ENCODE data around the gene XPO4. TPM values are rescaled to one million over a fixed set of nuclear protein-coding genes. Genes with fewer than 3 reads are reported as not detected.
"Not testable (repeated sequence)": the region's sequence is repeated elsewhere in the genome, so short reads cannot be mapped to it uniquely, and the experiment has no call there.

Gene XPO4
- total RNA-seq, 2 experiments from 2014 or later: 32.4 to 34.5 TPM

DNA sequence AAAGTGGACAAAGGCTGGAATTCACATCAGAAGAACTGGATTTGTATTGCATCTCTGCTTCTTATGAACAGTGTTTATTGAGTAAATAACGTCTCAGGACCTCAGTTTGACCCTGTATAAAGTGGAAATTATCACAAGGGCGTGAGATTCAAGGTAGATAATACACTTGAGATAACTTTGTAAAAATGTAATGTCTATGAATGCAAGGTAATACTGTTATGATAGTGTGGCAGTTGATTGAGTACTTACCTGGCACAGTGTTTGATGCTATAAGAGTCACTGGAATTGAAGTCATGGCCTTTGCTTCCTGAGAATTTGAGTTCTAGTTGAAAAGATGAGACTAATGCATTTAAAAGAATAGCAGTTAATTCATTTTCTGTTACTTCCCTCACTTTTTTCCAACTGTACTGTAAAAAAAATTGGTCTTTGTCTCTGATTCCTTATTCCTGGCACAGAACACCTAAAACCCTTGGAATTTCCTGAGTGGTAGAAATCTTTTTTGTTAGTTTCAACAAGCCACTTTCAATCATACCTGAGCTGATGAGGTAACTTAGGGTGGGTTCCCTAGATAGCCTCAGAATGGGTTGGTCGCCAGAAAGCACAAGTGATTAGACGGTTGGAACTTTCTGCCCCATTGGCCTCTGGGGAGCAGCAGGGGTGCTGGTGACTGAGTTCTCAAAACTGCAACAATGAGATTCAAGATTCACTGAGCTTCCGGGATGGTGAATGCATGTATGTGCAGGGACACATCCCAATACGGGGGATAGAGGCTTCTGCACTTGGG lies 6.4 kb upstream of the XPO4 start:
- no peaks in the 10 kb centered on the region for H3K9me3 Mint-ChIP-seq
- no peak overlapping the region for H3K4me3 Mint-ChIP-seq
- H3K36me3 Mint-ChIP-seq: no peaks in the 10 kb centered on the region
- no peaks in the 10 kb centered on the region for H3K4me1 Mint-ChIP-seq
- no peak overlapping the region for H3K27ac Mint-ChIP-seq
- DNase-seq: no peak
- H3K27me3 Mint-ChIP-seq: peaks cover 4% of the 10 kb centered on the region

DNA sequence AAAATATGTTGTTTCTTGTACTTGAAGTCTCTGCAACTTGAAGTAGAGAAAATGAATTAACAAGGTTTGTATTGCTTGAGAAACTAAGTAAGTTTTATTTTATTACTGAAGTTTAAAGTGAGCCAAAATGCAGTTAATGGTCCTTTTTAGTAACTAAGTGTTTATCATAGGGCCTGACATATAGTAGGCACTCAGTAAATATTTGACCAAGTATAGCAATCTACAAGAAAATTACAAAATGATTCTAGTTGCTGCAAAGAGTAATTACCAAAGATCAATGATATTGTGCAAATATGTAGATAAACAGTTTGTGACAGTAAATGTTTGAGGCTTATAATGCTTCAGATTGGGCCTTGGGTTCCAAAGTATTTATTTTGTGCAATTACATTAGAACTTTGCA lies 2.4 kb upstream of the XPO4 start:
- Mint-ChIP-seq H3K4me3 (no peak overlapping the region), H3K27ac (no peak overlapping the region), H3K36me3 (peaks cover 9% of the 10 kb centered on the region), H3K9me3 (no peaks in the 10 kb centered on the region), H3K4me1 (peaks cover 14% of the 10 kb centered on the region), H3K27me3 (peaks cover 4% of the 10 kb centered on the region)
- no peak for DNase-seq

DNA sequence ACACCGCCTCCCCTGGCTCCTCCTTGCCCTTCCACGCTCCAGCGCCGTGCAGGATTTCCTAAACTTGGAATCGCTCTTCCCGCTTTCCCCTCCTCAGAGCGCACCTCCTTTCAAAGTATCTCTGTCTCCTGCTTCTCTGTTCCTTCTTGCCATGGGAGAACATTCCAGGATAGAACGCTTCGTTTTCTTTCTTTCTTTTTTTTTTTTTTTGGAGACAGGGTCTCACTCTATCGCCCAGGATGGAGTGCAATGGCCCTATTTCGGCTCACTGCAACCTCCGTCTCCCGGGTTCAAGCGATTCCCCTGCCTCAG lies 574 bp upstream of the XPO4 start:
- Mint-ChIP-seq H3K27ac (peak overlapping the region; percentile 88), H3K4me3 (peak overlapping the region; percentile 94), H3K27me3 (no peaks in the 10 kb centered on the region), H3K4me1 (peaks cover 28% of the 10 kb centered on the region), H3K36me3 (peaks cover 18% of the 10 kb centered on the region), H3K9me3 (no peaks in the 10 kb centered on the region)
- no peak for DNase-seq

DNA sequence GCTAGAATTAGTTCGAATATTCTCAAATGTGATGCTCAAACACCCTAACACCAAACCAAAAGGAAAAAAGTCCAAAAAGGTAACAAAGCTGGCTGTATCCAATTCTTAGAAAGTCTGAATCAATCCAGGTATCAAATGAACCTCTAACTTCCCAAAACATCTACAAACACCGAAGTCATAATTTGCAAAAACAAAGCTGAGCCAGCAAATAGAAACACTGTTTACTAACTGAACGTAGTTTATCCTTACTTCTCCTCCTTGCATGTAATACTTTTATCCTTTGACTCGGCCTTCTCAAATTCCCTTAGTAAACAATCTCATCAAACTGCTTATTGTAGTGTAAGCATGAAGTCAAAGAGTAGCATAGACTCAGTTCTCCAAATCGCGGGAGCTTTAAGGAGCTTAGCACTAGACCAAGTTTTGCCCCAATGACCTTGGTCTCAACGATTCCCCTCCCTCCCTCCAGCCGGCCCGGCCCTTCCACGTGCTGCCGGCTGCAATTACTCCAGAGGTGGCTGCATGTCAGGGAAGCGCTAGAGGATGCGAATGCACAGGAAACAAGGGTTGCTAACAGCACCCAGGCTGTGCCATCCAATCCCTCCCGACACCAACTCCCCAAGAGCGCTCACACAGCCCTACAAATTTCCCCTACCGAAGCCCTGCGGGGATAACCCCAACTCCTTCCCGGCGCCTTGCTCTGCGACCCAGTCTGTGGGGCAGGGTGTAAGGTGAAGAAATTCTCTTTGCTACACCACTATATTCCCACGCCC lies 693 bp downstream of the XPO4 start:
- Mint-ChIP-seq H3K4me1 (peaks cover 34% of the 10 kb centered on the region), H3K27ac (peak overlapping the region; percentile 90), H3K4me3 (peak overlapping the region; percentile 95), H3K36me3 (peaks cover 18% of the 10 kb centered on the region), H3K9me3 (no peaks in the 10 kb centered on the region), H3K27me3 (no peaks in the 10 kb centered on the region)
- peak; percentile 42 for DNase-seq

DNA sequence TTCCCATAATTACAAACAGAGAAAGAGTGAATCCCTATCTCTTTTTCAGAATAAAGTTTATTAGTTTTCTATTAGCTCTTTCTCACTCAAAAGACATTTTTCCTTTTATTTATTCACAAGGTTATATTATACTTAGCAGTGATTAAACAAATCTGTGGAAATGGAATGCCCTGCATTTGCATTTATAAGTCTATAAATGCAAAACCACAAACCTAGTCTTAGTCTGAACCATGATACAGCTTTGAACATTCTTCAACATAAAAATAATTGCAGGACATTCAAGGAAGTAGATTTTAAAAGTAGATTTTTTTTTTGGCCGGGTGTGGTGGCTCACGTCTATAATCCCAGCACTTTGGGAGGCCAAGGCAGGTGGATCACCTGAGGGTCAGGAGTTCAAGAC lies 8.3 kb downstream of the XPO4 start:
- H3K27ac Mint-ChIP-seq: no peak overlapping the region
- H3K4me1 Mint-ChIP-seq: peaks cover 33% of the 10 kb centered on the region
- no peaks in the 10 kb centered on the region for H3K9me3 Mint-ChIP-seq
- H3K36me3 Mint-ChIP-seq: peaks cover 18% of the 10 kb centered on the region
- DNase-seq: no peak
- no peak overlapping the region for H3K4me3 Mint-ChIP-seq
- no peaks in the 10 kb centered on the region for H3K27me3 Mint-ChIP-seq

DNA sequence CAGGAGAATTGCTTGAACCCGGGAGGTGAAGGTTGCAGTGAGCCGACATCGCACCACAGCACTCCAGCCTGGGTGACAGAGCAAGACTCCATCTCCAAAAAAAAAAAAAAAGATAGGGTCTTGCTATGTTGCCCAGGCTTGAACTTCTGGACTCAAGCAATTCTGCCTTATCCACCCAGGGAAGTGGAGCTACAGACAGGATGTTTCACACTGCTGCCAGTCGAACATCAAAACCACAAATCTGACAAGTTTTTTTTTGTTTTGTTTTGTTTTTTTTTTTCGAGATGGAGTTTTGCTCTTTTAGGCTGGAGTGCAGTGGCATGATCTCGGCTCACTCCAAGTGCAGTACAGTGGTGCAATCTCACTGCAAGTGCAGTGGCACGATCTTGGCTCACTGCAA lies 10.8 kb downstream of the XPO4 start:
- H3K4me3 Mint-ChIP-seq: no peak overlapping the region
- H3K27me3 Mint-ChIP-seq: no peaks in the 10 kb centered on the region
- H3K4me1 Mint-ChIP-seq: peaks cover 22% of the 10 kb centered on the region
- no peak for DNase-seq
- H3K9me3 Mint-ChIP-seq: no peaks in the 10 kb centered on the region
- H3K27ac Mint-ChIP-seq: no peak overlapping the region
- peaks cover 19% of the 10 kb centered on the region for H3K36me3 Mint-ChIP-seq

GRCh38 chr13:20891034-20891433 lies 11.5 kb downstream of the XPO4 start:
- H3K4me1 Mint-ChIP-seq: peaks cover 14% of the 10 kb centered on the region
- DNase-seq: no peak
- no peaks in the 10 kb centered on the region for H3K9me3 Mint-ChIP-seq
- H3K27me3 Mint-ChIP-seq: no peaks in the 10 kb centered on the region
- H3K4me3 Mint-ChIP-seq: no peak overlapping the region
- peaks cover 20% of the 10 kb centered on the region for H3K36me3 Mint-ChIP-seq
- no peak overlapping the region for H3K27ac Mint-ChIP-seq

GRCh38 chr13:20890540-20890939 lies 12.0 kb downstream of the XPO4 start:
- H3K36me3 Mint-ChIP-seq: peaks cover 21% of the 10 kb centered on the region
- H3K9me3 Mint-ChIP-seq, H3K27ac Mint-ChIP-seq, DNase-seq, H3K4me3 Mint-ChIP-seq, H3K27me3 Mint-ChIP-seq: not testable (repeated sequence)
- peaks cover 13% of the 10 kb centered on the region for H3K4me1 Mint-ChIP-seq

DNA sequence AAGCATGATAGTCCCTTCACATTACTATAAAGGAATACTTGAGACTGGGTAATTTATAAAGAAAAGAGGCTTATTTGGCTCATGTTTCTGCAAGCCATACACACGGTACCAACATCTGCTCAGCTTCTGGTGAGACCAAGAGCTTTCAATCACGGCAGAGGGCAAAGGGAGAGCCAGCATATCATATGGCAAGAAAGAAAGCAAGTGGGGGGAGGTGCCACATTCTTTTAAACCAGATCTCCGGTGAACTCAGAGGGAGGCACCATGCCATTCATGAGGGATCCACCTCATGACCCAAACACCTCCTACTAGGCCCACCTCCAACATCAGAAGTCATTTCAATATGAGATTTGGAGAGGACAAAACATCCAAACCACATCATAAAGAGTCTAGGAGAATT lies 20.3 kb downstream of the XPO4 start:
- DNase-seq: no peak
- Mint-ChIP-seq H3K4me3 (no peak overlapping the region), H3K4me1 (peaks cover 31% of the 10 kb centered on the region), H3K36me3 (peaks cover 29% of the 10 kb centered on the region), H3K27ac (no peak overlapping the region), H3K27me3 (no peaks in the 10 kb centered on the region), H3K9me3 (peaks cover 2% of the 10 kb centered on the region)

GRCh38 chr13:20877902-20878301 lies 24.6 kb downstream of the XPO4 start:
- peaks cover 24% of the 10 kb centered on the region for H3K36me3 Mint-ChIP-seq
- DNase-seq: no peak
- H3K4me3 Mint-ChIP-seq: no peak overlapping the region
- H3K4me1 Mint-ChIP-seq: peaks cover 32% of the 10 kb centered on the region
- H3K27me3 Mint-ChIP-seq: no peaks in the 10 kb centered on the region
- H3K27ac Mint-ChIP-seq: no peak overlapping the region
- H3K9me3 Mint-ChIP-seq: peaks cover 7% of the 10 kb centered on the region

- not testable (repeated sequence) for H3K4me3 Mint-ChIP-seq, H3K27me3 Mint-ChIP-seq, H3K27ac Mint-ChIP-seq, DNase-seq, H3K9me3 Mint-ChIP-seq
- Mint-ChIP-seq H3K4me1 (peaks cover 29% of the 10 kb centered on the region), H3K36me3 (peaks cover 24% of the 10 kb centered on the region)
Observed at GRCh38 chr13:20876802-20877201, 25.7 kb downstream of the XPO4 start.

- DNase-seq, H3K9me3 Mint-ChIP-seq, H3K4me3 Mint-ChIP-seq, H3K27me3 Mint-ChIP-seq, H3K27ac Mint-ChIP-seq: not testable (repeated sequence)
- Mint-ChIP-seq H3K4me1 (peaks cover 25% of the 10 kb centered on the region), H3K36me3 (peaks cover 22% of the 10 kb centered on the region)
Observed at GRCh38 chr13:20874439-20874838, 28.1 kb downstream of the XPO4 start.

GRCh38 chr13:20873348-20873747 lies 29.2 kb downstream of the XPO4 start:
- Mint-ChIP-seq H3K9me3 (peaks cover 7% of the 10 kb centered on the region), H3K27me3 (no peaks in the 10 kb centered on the region), H3K4me1 (peaks cover 25% of the 10 kb centered on the region), H3K27ac (no peak overlapping the region), H3K36me3 (peaks cover 15% of the 10 kb centered on the region), H3K4me3 (no peak overlapping the region)
- DNase-seq: no peak

DNA sequence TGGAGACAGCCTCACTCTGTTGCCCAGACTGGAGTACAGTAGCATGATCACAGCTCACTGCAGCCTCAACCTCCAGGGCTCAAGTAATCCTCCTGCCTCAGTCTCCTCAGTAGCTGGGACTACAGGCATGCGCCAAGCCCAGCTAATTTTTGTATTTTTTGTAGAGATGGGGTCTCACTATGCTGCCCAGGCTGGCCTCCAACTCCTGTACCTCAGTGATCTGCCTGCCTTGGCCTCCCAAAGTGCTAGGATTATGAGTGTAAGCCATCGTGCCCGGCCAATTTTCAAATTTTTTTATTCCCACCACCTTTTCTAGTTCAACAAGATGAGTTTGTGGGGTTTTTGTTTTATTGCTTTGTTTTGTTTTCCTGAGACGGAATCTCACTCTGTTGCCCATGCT lies 31.7 kb downstream of the XPO4 start:
- Mint-ChIP-seq H3K27ac (no peak overlapping the region), H3K9me3 (no peaks in the 10 kb centered on the region), H3K4me1 (peaks cover 18% of the 10 kb centered on the region), H3K27me3 (no peaks in the 10 kb centered on the region), H3K4me3 (no peak overlapping the region), H3K36me3 (peaks cover 5% of the 10 kb centered on the region)
- no peak for DNase-seq

DNA sequence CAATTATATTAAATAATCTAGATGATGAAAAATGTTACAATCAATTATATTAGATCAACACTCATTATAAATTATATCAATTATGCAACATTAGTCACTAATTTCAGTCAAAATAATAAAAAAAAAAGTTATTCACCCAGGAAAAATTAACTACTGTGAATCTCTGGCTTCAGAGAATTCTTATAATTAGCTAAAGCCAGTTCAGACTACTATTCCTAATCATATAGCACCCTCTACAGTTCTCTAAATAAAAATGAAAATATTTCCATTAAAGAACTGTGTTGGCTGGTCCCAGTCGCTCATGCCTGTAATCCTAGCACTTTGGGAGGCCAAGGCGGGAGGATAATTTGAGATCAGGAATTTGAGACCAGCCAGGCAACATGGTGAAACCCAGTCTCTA lies 33.0 kb downstream of the XPO4 start:
- Mint-ChIP-seq H3K36me3 (peaks cover 13% of the 10 kb centered on the region), H3K27ac (no peak overlapping the region), H3K9me3 (no peaks in the 10 kb centered on the region), H3K4me1 (peaks cover 20% of the 10 kb centered on the region), H3K27me3 (no peaks in the 10 kb centered on the region), H3K4me3 (no peak overlapping the region)
- no peak for DNase-seq

GRCh38 chr13:20867408-20867807 lies 35.1 kb downstream of the XPO4 start:
- Mint-ChIP-seq H3K9me3 (no peaks in the 10 kb centered on the region), H3K4me3 (no peak overlapping the region)

More at GRCh38 chr13:20867408-20867807, 35.1 kb downstream of the XPO4 start:
- Mint-ChIP-seq H3K27ac (no peak overlapping the region), H3K27me3 (no peaks in the 10 kb centered on the region), H3K36me3 (peaks cover 21% of the 10 kb centered on the region), H3K4me1 (peaks cover 15% of the 10 kb centered on the region)
- DNase-seq: no peak

All from activated naive CD8-positive, alpha-beta T cell treated with anti-CD3 and anti-CD28 coated beads for 36 hours (primary cell).